H1 (cell line): ENCODE results near the gene BTN2A1. TPM values are rescaled to one million over a fixed set of nuclear protein-coding genes. Genes with fewer than 3 reads are reported as not detected.

Source experiments
- CTCF ChIA-PET: fragments of 300-600 bp; sonication (Branson Sonifier 250); formaldehyde crosslinking; loops from one replicate; lab custom pipeline; 2021; ENCODE audit not compliant: partially characterized antibody; lab: Charles Lee
- POLR2A ChIA-PET: fragments of 300-600 bp; sonication (Branson Sonifier 250); formaldehyde crosslinking; loops from one replicate; lab custom pipeline; 2021; ENCODE audit warnings: inconsistent platforms; ENCODE audit not compliant: partially characterized antibody; lab: Charles Lee
- DNase-seq, 2 experiments: peaks; one replicate each; pipeline versions ENCODE4 v3.0.0 to v3.0.0-alpha.2; 2010 to 2022; ENCODE audit warnings: low spot score in 2 of 2, low read depth in 1 of 2, mixed read lengths in 1 of 2
- FAIRE-seq: peaks from 2 replicates; lab custom pipeline; 2011; peaks lifted over from hg19 to GRCh38; lab: Jason Lieb, UNC
- H2AFZ ChIP-seq: 2 replicates; pipeline ENCODE4 v1.8.1; 2012; ENCODE audit warnings: low read length, inconsistent platforms
- H2AK5ac ChIP-seq: 2 replicates; pipeline ENCODE4 v1.6.1; 2013; ENCODE audit warnings: low read depth, low read length
- H2BK120ac ChIP-seq: replicated peaks from 2 replicates; pipeline ENCODE3; 2013; ENCODE audit warnings: low read depth, low read length, inconsistent platforms
- H2BK12ac ChIP-seq: 2 replicates; pipeline ENCODE4 v1.6.1; 2013; ENCODE audit warnings: low read depth, low read length
- H2BK15ac ChIP-seq: 2 replicates; pipeline ENCODE4 v1.6.1; 2013; ENCODE audit warnings: low read length
- H2BK20ac ChIP-seq: 2 replicates; pipeline ENCODE4 v1.6.1; 2013; ENCODE audit warnings: low read length
- H2BK5ac ChIP-seq: 2 replicates; pipeline ENCODE4 v1.6.1; 2013; ENCODE audit warnings: low read depth, low read length
- H3K14ac ChIP-seq: 2 replicates; pipeline ENCODE4 v1.6.1; 2013; ENCODE audit warnings: inconsistent platforms; ENCODE audit not compliant: insufficient read length
- H3K18ac ChIP-seq: 2 replicates; pipeline ENCODE4 v1.6.1; 2013; ENCODE audit warnings: low read length; ENCODE audit errors: extremely low read depth
- H3K23ac ChIP-seq: 2 replicates; pipeline ENCODE4 v1.6.1; 2013; ENCODE audit warnings: inconsistent platforms; ENCODE audit not compliant: insufficient read length
- H3K23me2 ChIP-seq: 2 replicates; pipeline ENCODE4 v1.6.1; 2013; ENCODE audit warnings: low read depth, low read length
- H3K27ac ChIP-seq: 2 replicates; pipeline ENCODE4 v1.6.1; 2011; ENCODE audit warnings: low read depth, low read length, inconsistent platforms
- H3K27me3 ChIP-seq, 4 experiments: replicated peaks in 1 of 4; 1 replicate in 1 of 4; 2 replicates in 3 of 4; pipeline versions ENCODE4 v1.6.1 to v1.8.1; 2011 to 2013; ENCODE audit warnings: low read length in 3 of 4, mild to moderate bottlenecking in 3 of 4, inconsistent platforms in 2 of 4, mixed read lengths in 2 of 4, moderate library complexity in 1 of 4; ENCODE audit not compliant: control insufficient read depth in 3 of 4, insufficient read depth in 3 of 4; ENCODE audit errors: extremely low read depth in 1 of 4
- H3K36me3 ChIP-seq, 4 experiments: 2 replicates each; pipeline versions ENCODE4 v1.6.1 to v1.8.1; 2011 to 2013; ENCODE audit warnings: mild to moderate bottlenecking in 4 of 4, low read length in 3 of 4, moderate library complexity in 2 of 4, control low read depth in 1 of 4, inconsistent platforms in 1 of 4; ENCODE audit not compliant: insufficient read depth in 4 of 4, control insufficient read depth in 2 of 4
- H3K4ac ChIP-seq: replicated peaks from 2 replicates; pipeline ENCODE3; 2013; ENCODE audit warnings: low read length, low read depth, mixed read lengths, inconsistent platforms; ENCODE audit not compliant: insufficient read length
- H3K4me1 ChIP-seq, 4 experiments: replicated peaks in 1 of 4; 1 replicate in 1 of 4; 2 replicates in 3 of 4; pipeline versions ENCODE4 v1.6.1 to v1.8.1; 2011 to 2013; ENCODE audit warnings: low read length in 3 of 4, inconsistent platforms in 2 of 4, mixed read lengths in 1 of 4; ENCODE audit not compliant: insufficient read depth in 4 of 4, control insufficient read depth in 3 of 4
- H3K4me2 ChIP-seq, 2 experiments: 2 replicates each; pipeline versions ENCODE4 v1.6.1 to v1.8.1; 2011 to 2013; ENCODE audit warnings: low read depth in 2 of 2, low read length in 2 of 2, control low read depth in 1 of 2, inconsistent platforms in 1 of 2, mild to moderate bottlenecking in 1 of 2; ENCODE audit not compliant: insufficient read depth in 1 of 2
- H3K4me3 ChIP-seq, 4 experiments: fragments of 200-600, 300-600 bp in 1 of 4; sonication (generic), shearing (Covaris generic), sonication (Bioruptor Twin) in 1 of 4; 2 replicates each; pipeline versions ENCODE4 v1.5.1 to v1.8.1; 2011 to 2016; ENCODE audit warnings: low read length in 4 of 4, low read depth in 3 of 4, control low read depth in 2 of 4, inconsistent platforms in 2 of 4, mild to moderate bottlenecking in 2 of 4, mixed read lengths in 1 of 4, moderate library complexity in 1 of 4; ENCODE audit not compliant: insufficient read depth in 2 of 4; ENCODE audit errors: extremely low read depth in 1 of 4
- H3K56ac ChIP-seq: replicated peaks from 2 replicates; pipeline ENCODE3; 2013; ENCODE audit warnings: low read depth, mild to moderate bottlenecking, mixed read lengths, low read length, inconsistent platforms; ENCODE audit not compliant: insufficient read length
- H3K79me1 ChIP-seq: 2 replicates; pipeline ENCODE4 v1.6.1; 2013; ENCODE audit warnings: low read depth, low read length, control low read depth
- H3K79me2 ChIP-seq, 2 experiments: 2 replicates each; pipeline versions ENCODE4 v1.6.1 to v1.8.1; 2012 to 2013; ENCODE audit warnings: low read length in 2 of 2, mild to moderate bottlenecking in 2 of 2, inconsistent platforms in 1 of 2; ENCODE audit not compliant: insufficient read depth in 2 of 2, control insufficient read depth in 1 of 2
- H3K9ac ChIP-seq, 4 experiments: replicated peaks in 1 of 4; 1 replicate in 1 of 4; 2 replicates in 3 of 4; pipeline versions ENCODE4 v1.6.1 to v1.8.1; 2011 to 2013; ENCODE audit warnings: low read depth in 3 of 4, low read length in 3 of 4, control low read depth in 2 of 4, mild to moderate bottlenecking in 2 of 4, moderate library complexity in 2 of 4, inconsistent platforms in 1 of 4; ENCODE audit errors: extremely low read depth in 1 of 4
- H3K9me3 ChIP-seq, 2 experiments: 2 replicates each; pipeline versions ENCODE4 v1.6.1 to v1.8.1; 2012 to 2013; ENCODE audit warnings: mild to moderate bottlenecking in 2 of 2, moderate library complexity in 2 of 2, control low read depth in 1 of 2, inconsistent platforms in 1 of 2, low read depth in 1 of 2, low read length in 1 of 2, mixed read lengths in 1 of 2; ENCODE audit not compliant: insufficient read depth in 2 of 2
- H4K20me1 ChIP-seq, 2 experiments: replicated peaks in 1 of 2; 2 replicates each; pipeline versions ENCODE3 to v1.8.1; 2011 to 2013; ENCODE audit warnings: inconsistent platforms in 2 of 2, low read length in 2 of 2, mild to moderate bottlenecking in 1 of 2; ENCODE audit not compliant: insufficient read depth in 2 of 2, control insufficient read depth in 1 of 2
- H4K5ac ChIP-seq: 2 replicates; pipeline ENCODE4 v1.6.1; 2013; ENCODE audit warnings: low read length, low read depth, mixed read lengths, inconsistent platforms; ENCODE audit not compliant: insufficient read length
- H4K8ac ChIP-seq: 2 replicates; pipeline ENCODE4 v1.8.0; 2013; ENCODE audit warnings: mild to moderate bottlenecking, moderate library complexity, low read length, inconsistent platforms; ENCODE audit not compliant: insufficient read depth; ENCODE audit errors: extremely low read depth
- H4K91ac ChIP-seq: replicated peaks from 2 replicates; pipeline ENCODE3; 2013; ENCODE audit warnings: low read length, mixed read lengths, inconsistent platforms; ENCODE audit not compliant: insufficient read length
- KDM5A ChIP-seq: fragments of 200-600 bp; IDR thresholded peaks from 2 replicates; pipeline ENCODE4 v1.7.1; 2012; ENCODE audit warnings: mild to moderate bottlenecking, low read length, inconsistent platforms, mixed read lengths
- TEAD4 ChIP-seq: IDR thresholded peaks from 2 replicates; pipeline ENCODE4 v1.6.1; 2012; ENCODE audit warnings: low read depth, low read length, inconsistent platforms, mixed read lengths
- WGBS, 2 experiments: shearing (Covaris generic) in 1 of 2; methylation state at CpG; one replicate each; pipeline versions ENCODE4 v1.1.6 to v1.1.7; 2013 to 2015; ENCODE audit warnings: low lambda C conversion rate in 2 of 2, mixed read lengths in 2 of 2, inconsistent platforms in 1 of 2, low coverage in 1 of 2, missing lambda C conversion rate in 1 of 2; ENCODE audit not compliant: insufficient replicate concordance in 2 of 2, insufficient coverage in 1 of 2, insufficient read length in 1 of 2; ENCODE audit errors: extremely low coverage in 1 of 2, missing lambda C conversion rate in 1 of 2; 5-methylcytosine and 5-hydroxymethylcytosine counted together
- polyA plus RNA-seq, 7 experiments: library from polyadenylated mRNA; depleted of rRNA in 3 of 7; stranded (reverse) in 5 of 7; unstranded in 2 of 7; fragments of >200 nt in 5 of 7; fragments of 200-250 nt in 2 of 7; gene quantifications; 1 replicate in 5 of 7; 2 replicates in 1 of 7; 4 replicates in 1 of 7; pipeline versions ENCODE4 v1.2.1 to v1.2.3, GENCODE V29; 2011 to 2013; ENCODE audit warnings: missing spikeins in 2 of 7, mixed read lengths in 2 of 7
- total RNA-seq: library from RNA; stranded (reverse); fragmentation: NEBNext Ultra II Directional; extraction: Animal tissue kit (Norgen Biotek cat#: 25700); gene quantifications from 2 replicates; pipeline ENCODE4 v1.2.1, GENCODE V29; 2021
- TF ChIP-seq, protein P1 (sequence below), 3 experiments: IDR thresholded peaks; 1 replicate in 2 of 3; 2 replicates in 1 of 3; pipeline versions ENCODE4 v1.5.1 to v1.6.1; 2011; ENCODE audit warnings: low read length in 3 of 3, mild to moderate bottlenecking in 3 of 3, inconsistent platforms in 2 of 3, low read depth in 1 of 3, moderate library complexity in 1 of 3; ENCODE audit not compliant: insufficient read depth in 1 of 3; ENCODE audit errors: control extremely low read depth in 1 of 3

Gene BTN2A1
- total and polyA plus RNA-seq, 2 of the 8 experiments (the other 6 are each of a cell fraction or from before 2014, with no cell fraction given) = 8.7 to 11.0 TPM

GRCh38 chr6:26437550-26437949 is 20.2 kb upstream of the BTN2A1 start:
- H2AK5ac ChIP-seq = no peak overlapping the region
- no peaks in the 10 kb centered on the region for H4K20me1 ChIP-seq
- no peak overlapping the region for H4K8ac ChIP-seq
- H2BK120ac ChIP-seq = no peak overlapping the region
- peaks cover 9 to 12% of the 10 kb centered on the region in 2 experiments; a peak in 3 of 4 replicates for H3K9me3 ChIP-seq
- WGBS, 2 experiments = 88% methylated on average over 1 of the region's 1 CpG; no CpG with 5 or more reads in 1 of the 2 experiments
- H4K5ac ChIP-seq = no peak overlapping the region
- peaks cover 0 to 3% (median 0%) of the 10 kb centered on the region in 4 experiments; a peak in 2 of 8 replicates for H3K36me3 ChIP-seq
- no peak overlapping the region for H2BK5ac ChIP-seq
- H3K14ac ChIP-seq = no peak overlapping the region
- no peaks in the 10 kb centered on the region for H3K23me2 ChIP-seq
- no peaks in the 10 kb centered on the region for H3K79me2 ChIP-seq
- POLR2A ChIA-PET = no interaction called here
- H2BK15ac ChIP-seq = no peak overlapping the region
- H4K91ac ChIP-seq = no peak overlapping the region
- H3K4ac ChIP-seq = no peak overlapping the region
- H3K18ac ChIP-seq = no peak overlapping the region
- CTCF ChIA-PET = no interaction called here
- H2BK12ac ChIP-seq = no peak overlapping the region
- DNase-seq = no peak
- TF ChIP-seq KDM5A (no peak), TEAD4 (no peak)
- TF ChIP-seq, protein P1, sequence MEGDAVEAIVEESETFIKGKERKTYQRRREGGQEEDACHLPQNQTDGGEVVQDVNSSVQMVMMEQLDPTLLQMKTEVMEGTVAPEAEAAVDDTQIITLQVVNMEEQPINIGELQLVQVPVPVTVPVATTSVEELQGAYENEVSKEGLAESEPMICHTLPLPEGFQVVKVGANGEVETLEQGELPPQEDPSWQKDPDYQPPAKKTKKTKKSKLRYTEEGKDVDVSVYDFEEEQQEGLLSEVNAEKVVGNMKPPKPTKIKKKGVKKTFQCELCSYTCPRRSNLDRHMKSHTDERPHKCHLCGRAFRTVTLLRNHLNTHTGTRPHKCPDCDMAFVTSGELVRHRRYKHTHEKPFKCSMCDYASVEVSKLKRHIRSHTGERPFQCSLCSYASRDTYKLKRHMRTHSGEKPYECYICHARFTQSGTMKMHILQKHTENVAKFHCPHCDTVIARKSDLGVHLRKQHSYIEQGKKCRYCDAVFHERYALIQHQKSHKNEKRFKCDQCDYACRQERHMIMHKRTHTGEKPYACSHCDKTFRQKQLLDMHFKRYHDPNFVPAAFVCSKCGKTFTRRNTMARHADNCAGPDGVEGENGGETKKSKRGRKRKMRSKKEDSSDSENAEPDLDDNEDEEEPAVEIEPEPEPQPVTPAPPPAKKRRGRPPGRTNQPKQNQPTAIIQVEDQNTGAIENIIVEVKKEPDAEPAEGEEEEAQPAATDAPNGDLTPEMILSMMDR (IDR thresholded peaks at IDR 0.05; ENCODE audit: control extremely low read depth in 1 of 3, insufficient read depth in 1 of 3, low read depth in 1 of 3, low read length in 3 of 3) = no peak
- no peak overlapping the region for H3K9ac ChIP-seq
- FAIRE-seq = no peak
- H3K27ac ChIP-seq = no peak overlapping the region
- no peaks in the 10 kb centered on the region for H3K27me3 ChIP-seq
- no peak overlapping the region for H3K56ac ChIP-seq
- H3K4me1 ChIP-seq = no peaks in the 10 kb centered on the region
- no peak overlapping the region for H3K4me2 ChIP-seq
- no peak overlapping the region for H2AFZ ChIP-seq
- H3K23ac ChIP-seq = no peak overlapping the region
- no peak overlapping the region for H3K4me3 ChIP-seq
- no peak overlapping the region for H2BK20ac ChIP-seq
- H3K79me1 ChIP-seq = no peaks in the 10 kb centered on the region
